ENCODE results near the gene POTEJ. TPM values are rescaled to one million over a fixed set of nuclear protein-coding genes. Genes with fewer than 3 reads are reported as not detected.
"Not testable (repeated sequence)": the region's sequence is repeated elsewhere in the genome, so short reads cannot be mapped to it uniquely, and the experiment has no call there.

The POTEJ gene
- total RNA-seq, result not detected

DNA sequence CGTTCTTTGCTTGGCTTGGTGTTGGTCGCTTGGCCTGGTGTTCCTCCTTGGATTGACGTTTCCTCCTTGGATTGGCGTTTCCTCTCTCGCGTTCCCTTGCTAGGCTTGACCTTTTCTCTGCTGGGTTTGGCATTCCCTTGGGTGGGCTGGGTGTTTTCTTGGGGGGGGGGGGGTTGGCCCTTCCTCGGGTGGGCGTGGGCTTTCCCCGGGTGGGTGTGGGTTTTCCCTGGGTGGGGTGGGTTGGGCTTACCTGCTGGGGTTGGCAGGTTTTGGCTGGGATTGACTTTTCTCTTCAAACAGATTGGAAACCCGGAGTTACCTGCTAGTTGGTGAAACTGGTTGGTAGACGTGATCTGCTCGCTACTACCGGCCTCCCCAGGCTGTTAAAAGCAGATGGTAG is at the start of gene POTEJ:
TSS of gene POTEJ (plus strand) at position 301 of the 400 bp plus-strand sequence. CDS start at position 394, 93 bp downstream.
- H3K4me1 ChIP-seq; intact Hi-C loops (cut with DNase I; ENCODE audit: low total_unique reads); H3K27me3 ChIP-seq; H3K36me3 ChIP-seq; in situ Hi-C loops (cut with MboI; ENCODE audit: low sequenced_read_pairs in 4 of 4); H3K9me3 ChIP-seq; H3K4me3 ChIP-seq; DNase-seq; H3K27ac ChIP-seq; ATAC-seq: not testable (repeated sequence)

DNA sequence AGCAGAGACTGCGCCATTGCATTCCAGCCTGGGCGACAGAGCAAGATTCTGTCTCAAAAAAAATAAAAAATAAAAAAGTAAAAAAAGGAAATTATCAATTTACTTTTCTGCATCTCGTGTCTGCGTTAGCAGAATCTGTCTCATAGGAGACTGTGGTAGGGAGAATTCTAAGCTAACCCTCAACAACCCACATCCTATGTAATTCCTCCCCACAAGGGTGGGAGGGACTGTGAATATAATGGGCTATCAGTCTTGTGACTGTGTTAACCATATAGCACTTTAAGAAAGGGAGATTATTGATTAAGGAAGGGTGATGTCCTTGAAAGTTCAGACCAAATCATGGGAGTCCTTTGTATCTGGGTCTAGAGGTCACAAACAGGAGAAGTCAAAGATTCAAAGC is 45.1 kb upstream of the POTEJ start:
- in situ Hi-C loops (cut with MboI; ENCODE audit: low sequenced_read_pairs in 4 of 4); ATAC-seq; H3K27me3 ChIP-seq: not testable (repeated sequence)

DNA sequence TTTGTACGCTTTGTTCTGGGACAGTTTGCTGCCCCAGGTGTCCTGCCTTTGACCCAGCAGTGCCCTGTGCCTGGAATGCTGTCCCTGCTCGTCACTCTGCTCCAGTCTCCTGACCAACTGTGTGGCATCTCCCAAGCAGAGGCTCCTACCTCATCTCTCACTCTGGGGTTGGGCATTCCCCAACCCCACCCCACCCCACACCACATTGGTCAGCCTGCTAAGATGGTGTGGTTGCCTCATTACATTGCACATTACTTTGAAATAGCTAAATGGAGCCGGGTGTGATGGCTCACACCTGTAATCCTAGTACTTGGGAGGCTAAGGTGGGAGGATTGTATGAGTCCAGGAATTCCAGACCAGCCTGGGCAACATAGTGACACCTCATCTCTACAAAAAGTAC is 39.3 kb upstream of the POTEJ start:
- H3K36me3 ChIP-seq; intact Hi-C loops (cut with DNase I; ENCODE audit: low total_unique reads); H3K4me3 ChIP-seq; ATAC-seq; H3K4me1 ChIP-seq; DNase-seq; H3K27ac ChIP-seq; H3K27me3 ChIP-seq; in situ Hi-C loops (cut with MboI; ENCODE audit: low sequenced_read_pairs in 4 of 4); H3K9me3 ChIP-seq: not testable (repeated sequence)

More for the DNA sequence above, 45.1 kb upstream of the POTEJ start:
- intact Hi-C loops (cut with DNase I; ENCODE audit: low total_unique reads); DNase-seq; H3K27ac ChIP-seq; H3K9me3 ChIP-seq; H3K4me3 ChIP-seq; H3K4me1 ChIP-seq; H3K36me3 ChIP-seq: not testable (repeated sequence)

DNA sequence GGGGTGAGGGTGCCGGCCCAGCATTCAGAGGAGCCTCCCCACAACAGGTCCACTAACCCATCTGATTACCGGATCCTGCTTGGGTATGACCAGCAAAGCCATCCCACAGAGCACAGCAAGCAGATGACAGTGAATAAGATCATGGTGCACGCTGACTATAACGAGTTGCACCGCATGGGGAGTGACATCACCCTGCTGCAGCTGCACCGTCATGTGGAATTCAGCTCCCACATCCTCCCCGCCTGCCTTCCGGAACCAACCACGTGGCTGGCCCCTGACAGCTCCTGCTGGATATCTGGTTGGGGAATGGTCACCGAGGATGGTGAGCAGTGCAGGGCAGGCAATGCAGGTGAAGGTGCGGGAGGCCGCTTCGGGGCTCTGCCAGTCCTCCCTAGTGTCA is 37.0 kb upstream of the POTEJ start:
- H3K9me3 ChIP-seq; DNase-seq; H3K4me3 ChIP-seq; ATAC-seq; H3K27ac ChIP-seq; intact Hi-C loops (cut with DNase I; ENCODE audit: low total_unique reads); H3K36me3 ChIP-seq; H3K4me1 ChIP-seq; in situ Hi-C loops (cut with MboI; ENCODE audit: low sequenced_read_pairs in 4 of 4); H3K27me3 ChIP-seq: not testable (repeated sequence)

DNA sequence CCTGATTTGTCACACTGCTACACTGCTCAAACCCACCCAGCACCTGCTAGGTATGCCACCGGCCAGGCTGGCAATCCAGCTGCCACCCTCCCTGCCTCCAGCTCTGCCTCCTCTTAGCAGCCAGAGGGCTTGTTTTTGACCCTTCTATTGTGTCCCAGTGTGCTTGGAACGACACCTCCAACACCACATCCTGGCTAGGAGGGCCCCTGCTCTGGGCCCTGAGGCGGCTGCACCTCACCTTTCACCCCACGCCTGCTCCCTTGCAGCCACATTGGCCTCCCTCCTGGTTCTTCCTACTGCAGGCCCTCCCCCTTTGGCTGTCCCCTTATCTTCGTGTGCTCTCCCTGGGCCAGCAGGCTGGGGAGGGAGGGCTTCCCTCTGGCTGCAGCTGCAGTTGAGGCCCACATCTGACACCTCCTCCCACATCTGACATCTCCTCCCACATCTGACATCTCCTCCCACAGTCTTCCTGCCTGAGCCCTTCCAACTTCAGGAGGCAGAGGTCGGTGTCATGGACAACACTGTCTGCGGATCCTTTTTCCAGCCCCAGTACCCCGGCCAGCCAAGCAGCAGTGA is 34.9 kb upstream of the POTEJ start:
- intact Hi-C loops (cut with DNase I; ENCODE audit: low total_unique reads); H3K4me3 ChIP-seq; H3K4me1 ChIP-seq; H3K27ac ChIP-seq; H3K27me3 ChIP-seq; DNase-seq; H3K9me3 ChIP-seq; ATAC-seq; in situ Hi-C loops (cut with MboI; ENCODE audit: low sequenced_read_pairs in 4 of 4); H3K36me3 ChIP-seq: not testable (repeated sequence)

DNA sequence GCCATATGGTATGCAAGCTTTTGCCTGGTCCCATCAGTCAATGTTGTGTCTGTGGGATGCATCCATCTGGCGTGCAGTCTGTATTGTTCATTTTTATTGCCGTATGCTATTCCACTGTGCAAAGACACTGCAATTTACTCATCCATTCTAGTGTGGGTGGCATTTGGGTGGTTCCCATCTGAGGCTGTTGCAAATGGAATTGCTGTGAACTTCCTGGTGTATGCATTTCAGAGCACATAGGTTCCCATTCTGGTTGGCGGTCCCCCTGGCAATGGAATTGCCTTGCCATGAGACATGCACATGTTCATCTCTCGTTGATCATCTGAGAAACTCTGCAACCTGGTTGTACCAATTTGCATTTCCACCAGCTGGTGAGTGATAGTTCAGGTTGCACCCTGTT is 33.7 kb upstream of the POTEJ start:
- H3K27ac ChIP-seq; H3K9me3 ChIP-seq; H3K36me3 ChIP-seq; DNase-seq; ATAC-seq; in situ Hi-C loops (cut with MboI; ENCODE audit: low sequenced_read_pairs in 4 of 4); H3K4me3 ChIP-seq; H3K27me3 ChIP-seq; H3K4me1 ChIP-seq; intact Hi-C loops (cut with DNase I; ENCODE audit: low total_unique reads): not testable (repeated sequence)

DNA sequence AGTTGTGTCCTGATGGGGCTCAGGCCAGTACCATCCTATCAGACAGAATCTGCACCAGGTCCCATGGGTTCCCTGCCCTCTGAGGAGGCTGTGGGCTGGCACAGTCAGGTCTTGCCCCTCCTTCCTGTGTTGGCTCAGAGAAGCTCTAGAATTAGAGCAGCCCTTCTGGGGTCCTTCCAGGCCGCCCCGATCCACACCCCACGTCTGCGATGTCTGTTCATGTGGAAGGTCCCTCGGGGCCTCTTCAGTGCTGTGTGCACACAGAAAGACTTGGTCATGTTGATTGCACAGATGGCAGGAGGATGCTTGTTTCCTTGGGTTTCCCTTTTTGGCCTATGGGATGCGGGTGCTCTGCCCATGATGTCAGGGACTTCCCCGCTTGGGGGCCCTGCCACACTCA is 32.1 kb upstream of the POTEJ start:
- in situ Hi-C loops (cut with MboI; ENCODE audit: low sequenced_read_pairs in 4 of 4); H3K4me3 ChIP-seq; H3K9me3 ChIP-seq; ATAC-seq; H3K27me3 ChIP-seq; DNase-seq; intact Hi-C loops (cut with DNase I; ENCODE audit: low total_unique reads); H3K36me3 ChIP-seq; H3K4me1 ChIP-seq; H3K27ac ChIP-seq: not testable (repeated sequence)

DNA sequence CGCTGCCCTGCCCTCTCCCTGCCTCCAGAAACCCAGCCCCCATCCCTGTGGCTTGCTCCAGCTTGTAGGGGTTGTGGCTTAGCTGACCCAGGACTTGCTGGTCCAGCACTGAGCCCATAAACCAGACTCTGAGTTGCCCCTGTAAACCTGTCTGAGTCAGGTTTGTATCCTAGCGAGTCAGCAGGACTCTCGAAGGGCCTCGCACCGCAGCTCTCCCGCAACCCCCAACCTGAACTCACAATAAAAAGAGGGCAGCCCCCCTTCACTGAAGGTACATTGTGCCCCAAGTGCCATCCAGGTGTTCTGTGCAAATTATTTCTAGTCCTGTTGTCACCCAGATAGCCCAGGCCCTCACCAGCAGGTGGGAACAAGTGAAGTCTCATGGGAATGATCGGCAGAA is 29.7 kb upstream of the POTEJ start:
- in situ Hi-C loops (cut with MboI; ENCODE audit: low sequenced_read_pairs in 4 of 4); ATAC-seq; intact Hi-C loops (cut with DNase I; ENCODE audit: low total_unique reads); H3K36me3 ChIP-seq; H3K27me3 ChIP-seq; H3K4me3 ChIP-seq; H3K9me3 ChIP-seq; H3K27ac ChIP-seq; DNase-seq; H3K4me1 ChIP-seq: not testable (repeated sequence)

DNA sequence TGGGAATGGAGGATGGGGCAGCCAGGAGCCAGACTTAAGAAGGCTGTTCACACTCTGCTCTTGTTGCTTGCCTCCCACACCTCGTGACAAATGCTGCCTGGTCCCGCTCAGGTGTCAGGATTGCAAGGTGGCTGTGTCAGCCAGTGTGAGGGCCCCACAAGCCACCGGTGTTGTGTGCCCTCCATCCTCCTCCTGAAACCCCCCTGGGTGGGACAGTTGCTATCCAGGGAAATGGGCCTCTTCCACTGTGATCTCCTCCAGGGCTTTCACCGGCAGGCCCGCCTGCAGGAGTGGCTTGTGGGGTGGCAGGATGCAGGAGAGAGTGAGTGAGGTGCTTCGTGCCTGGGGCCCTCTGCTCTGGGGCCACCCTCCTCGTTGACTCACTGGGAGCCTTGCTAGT is 28.3 kb upstream of the POTEJ start:
- not testable (repeated sequence) for ATAC-seq

DNA sequence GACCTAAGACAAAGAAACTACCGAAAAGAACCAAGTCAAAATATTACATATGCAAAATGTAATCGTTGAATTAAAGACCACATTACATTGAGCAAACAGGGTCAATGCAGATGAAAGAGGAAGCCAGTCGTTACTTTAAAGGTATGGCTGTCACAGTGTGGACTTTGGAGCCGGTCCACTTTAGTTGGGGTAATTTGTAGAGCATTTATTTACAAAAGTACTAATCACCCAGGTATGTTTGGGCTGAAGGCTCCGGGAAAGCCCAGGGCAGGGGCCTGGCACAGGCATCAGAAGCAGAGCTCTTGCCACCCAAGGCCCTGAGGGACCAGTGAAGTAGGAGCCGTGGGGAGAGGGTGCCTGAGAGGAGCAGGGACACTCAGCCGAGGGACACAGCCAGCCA is 27.7 kb upstream of the POTEJ start:
- H3K27me3 ChIP-seq; DNase-seq; intact Hi-C loops (cut with DNase I; ENCODE audit: low total_unique reads); H3K9me3 ChIP-seq; H3K36me3 ChIP-seq; H3K4me1 ChIP-seq; H3K4me3 ChIP-seq; in situ Hi-C loops (cut with MboI; ENCODE audit: low sequenced_read_pairs in 4 of 4); ATAC-seq; H3K27ac ChIP-seq: not testable (repeated sequence)

More for the DNA sequence above, 28.3 kb upstream of the POTEJ start:
- H3K36me3 ChIP-seq; in situ Hi-C loops (cut with MboI; ENCODE audit: low sequenced_read_pairs in 4 of 4); H3K4me3 ChIP-seq; intact Hi-C loops (cut with DNase I; ENCODE audit: low total_unique reads); H3K27me3 ChIP-seq; H3K27ac ChIP-seq; H3K9me3 ChIP-seq; H3K4me1 ChIP-seq; DNase-seq: not testable (repeated sequence)

DNA sequence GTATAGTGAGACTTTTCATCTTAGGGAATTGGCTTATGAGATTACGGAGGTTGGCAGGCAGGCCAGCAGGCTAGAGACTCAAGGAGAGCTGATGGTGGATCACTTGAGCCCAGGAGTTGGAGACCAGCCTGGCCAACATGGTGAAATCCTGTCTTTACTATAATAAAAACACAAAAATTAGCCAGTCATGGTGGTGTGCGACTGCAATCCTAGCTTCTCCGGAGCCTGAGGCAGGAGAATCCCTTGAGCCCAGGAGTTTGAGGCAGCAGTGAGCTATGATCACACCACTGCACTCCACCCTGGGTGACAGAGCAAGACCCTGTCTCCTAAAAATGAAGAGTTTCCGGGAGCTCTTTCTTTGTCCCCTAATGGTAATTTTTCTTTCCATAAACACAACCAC is 26.5 kb upstream of the POTEJ start:
- H3K36me3 ChIP-seq; in situ Hi-C loops (cut with MboI; ENCODE audit: low sequenced_read_pairs in 4 of 4); H3K9me3 ChIP-seq; H3K27me3 ChIP-seq; H3K4me3 ChIP-seq; DNase-seq; intact Hi-C loops (cut with DNase I; ENCODE audit: low total_unique reads); H3K27ac ChIP-seq; H3K4me1 ChIP-seq; ATAC-seq: not testable (repeated sequence)

DNA sequence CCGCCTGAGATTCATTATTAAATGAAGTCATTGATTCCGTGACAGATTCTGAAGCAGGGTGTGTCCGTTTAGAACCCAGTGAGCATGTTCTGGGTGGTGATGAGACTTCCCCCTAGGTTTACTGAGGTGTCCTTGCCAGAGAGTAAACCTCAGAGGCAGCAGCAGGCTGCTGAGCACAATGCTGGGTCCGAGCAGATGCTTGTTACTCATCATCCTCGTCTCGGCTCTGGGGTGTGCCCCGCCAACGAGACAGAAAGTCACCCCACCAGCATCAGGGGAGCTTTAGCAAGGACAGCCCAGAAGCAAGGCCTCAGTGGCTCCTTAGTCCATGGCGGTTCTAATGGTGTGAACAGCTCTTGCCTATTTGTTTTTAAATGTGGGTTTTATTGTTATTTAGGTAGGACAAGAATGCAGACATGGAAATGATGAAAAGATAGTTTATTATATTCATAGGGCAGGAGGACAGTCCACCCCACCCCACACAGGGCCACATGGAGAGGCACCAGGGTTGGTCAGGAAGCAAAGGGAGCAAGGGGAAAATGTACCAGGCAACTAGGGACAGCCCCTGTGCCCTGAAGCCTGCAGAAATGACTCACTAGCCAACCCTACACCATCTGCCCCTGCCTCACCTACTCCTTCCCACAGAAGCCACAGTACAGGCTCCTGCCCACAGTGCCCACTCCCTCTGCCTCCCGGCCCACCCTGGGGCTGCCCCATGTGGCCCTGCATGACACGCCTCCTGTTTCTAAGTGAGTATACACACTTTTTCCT is 22.4 kb upstream of the POTEJ start:
- intact Hi-C loops (cut with DNase I; ENCODE audit: low total_unique reads); H3K4me1 ChIP-seq; H3K27ac ChIP-seq; H3K4me3 ChIP-seq; ATAC-seq; H3K27me3 ChIP-seq; H3K9me3 ChIP-seq; in situ Hi-C loops (cut with MboI; ENCODE audit: low sequenced_read_pairs in 4 of 4); H3K36me3 ChIP-seq; DNase-seq: not testable (repeated sequence)

Data from gastrocnemius medialis (tissue), 4 donors.